ENCODE results near the gene PELI1.

GRCh38 chr2:64192125-64192479 lies 47.9 kb upstream of the PELI1 start:
- no peak for TF ChIP-seq POLR2A (IDR thresholded peaks at IDR 0.05; ENCODE audit: control extremely low read depth in 1 of 2, low read depth in 2 of 2, low read length in 2 of 2)
- TF ChIP-seq EP300 (IDR thresholded peaks at IDR 0.05; ENCODE audit: borderline replicate concordance in 1 of 2, low read depth in 2 of 2, low read length in 2 of 2), result no peak
- no peak for TF ChIP-seq SIN3A (conservative IDR thresholded peaks at IDR 0.05 in 1 of 2, IDR thresholded peaks at IDR 0.05 in 1 of 2; ENCODE audit: low read depth in 1 of 2, low read length in 2 of 2)
